Uterus (tissue), 4 donors: ENCODE results near the gene PLIN5. TPM values are rescaled to one million over a fixed set of nuclear protein-coding genes. Genes with fewer than 3 reads are reported as not detected.

Source experiments
- DNase-seq, 2 donors: peaks; one replicate each; pipeline ENCODE4 v3.0.0-alpha.2; 2019 to 2020
- H3K27ac ChIP-seq, 2 donors: fragments of 200-600 bp; sonication (generic); 1 replicate in 1 of 2; 2 replicates in 1 of 2; pipeline ENCODE4 v1.5.1; 2016 to 2018
- H3K27me3 ChIP-seq, 2 donors: fragments of 200-600 bp; sonication (generic); one replicate each; pipeline ENCODE4 v1.5.1; 2018 to 2019; ENCODE audit warnings: control low read depth in 1 of 2
- H3K36me3 ChIP-seq, 2 donors: fragments of 200-600 bp; sonication (generic); one replicate each; pipeline ENCODE4 v1.5.1; 2019; ENCODE audit warnings: control low read depth in 1 of 2
- H3K4me1 ChIP-seq, 2 donors: fragments of 200-600 bp; sonication (generic); one replicate each; pipeline ENCODE4 v1.5.1; 2018 to 2019; ENCODE audit warnings: control low read depth in 1 of 2
- H3K4me3 ChIP-seq, 2 donors: fragments of 200-600 bp; sonication (generic); 1 replicate in 1 of 2; 2 replicates in 1 of 2; pipeline ENCODE4 v1.5.1; 2018 to 2019; ENCODE audit warnings: mild to moderate bottlenecking in 1 of 2
- H3K9me3 ChIP-seq, 2 donors: fragments of 200-600 bp; sonication (generic); one replicate each; pipeline ENCODE4 v1.5.1; 2019; ENCODE audit warnings: control low read depth in 1 of 2
- POLR2A ChIP-seq, 2 donors: fragments of 450-650 bp; IDR thresholded peaks; one replicate each; pipeline ENCODE4 v1.6.1; 2016; ENCODE audit warnings: antibody characterized with exemption in 2 of 2, mild to moderate bottlenecking in 1 of 2, moderate library complexity in 1 of 2
- intact Hi-C: fragments of 100-400 bp; cut with DNase I; formaldehyde crosslinking; loops from one replicate; pipeline ENCODE4 v1.15.1; 2023; ENCODE audit warnings: low total_unique reads
- total RNA-seq, 4 donors: library from RNA; depleted of rRNA in 3 of 4; stranded (reverse); fragments of >200 nt in 3 of 4; gene quantifications; one replicate each; pipeline versions ENCODE4 v1.1.0 to v1.2.4, GENCODE V29; 2014 to 2023
- TF ChIP-seq, protein P1 (sequence below), 4 experiments: fragments of 200-600 bp in 2 of 4; fragments of 450-650 bp in 2 of 4; sonication (generic) in 2 of 4; IDR thresholded peaks; one replicate each; pipeline ENCODE4 v1.5.1; 2016 to 2019; ENCODE audit warnings: antibody characterized with exemption in 4 of 4, mild to moderate bottlenecking in 2 of 4, moderate library complexity in 1 of 4
- donor health status: DM: yes; HTN: yes; CAD: no.

PLIN5 gene
- total RNA-seq, 4 donors from 2014 or later = 1.5 to 11.1 (median 3.0) TPM

DNA sequence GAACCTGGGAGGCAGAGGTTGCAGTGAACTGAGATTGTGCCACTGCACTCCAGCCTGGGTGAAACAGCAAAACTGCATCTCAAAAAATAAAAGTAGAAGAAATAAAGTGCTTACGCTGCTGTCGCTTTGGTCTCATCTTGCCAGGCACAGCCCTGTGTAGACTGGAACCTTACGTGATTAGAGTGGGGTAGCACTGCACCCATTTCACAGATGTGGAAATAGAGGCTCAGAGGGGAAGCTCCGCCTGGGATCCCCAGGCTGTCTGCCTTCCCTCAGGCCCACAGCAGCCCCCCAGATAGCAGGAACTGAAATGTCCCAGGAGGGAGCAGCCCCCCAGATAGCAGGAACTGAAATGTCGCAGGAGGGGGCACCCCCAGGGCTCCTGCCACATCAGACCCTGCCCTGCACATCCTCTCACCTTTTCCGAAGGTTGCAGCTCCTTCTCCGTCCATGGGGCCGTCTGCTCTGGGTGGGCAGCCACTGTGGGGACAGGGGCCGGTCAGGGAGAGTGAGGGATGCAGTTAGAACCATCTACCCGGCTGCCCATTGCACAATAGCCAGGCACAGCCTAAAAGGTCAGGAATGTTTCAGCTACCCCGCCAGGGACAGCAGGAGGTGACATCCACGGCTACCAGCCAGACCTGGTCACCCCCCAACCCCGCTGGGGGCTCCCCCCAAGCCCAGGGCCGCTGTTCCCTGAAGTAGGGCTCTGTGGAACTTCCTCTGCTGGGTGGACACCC is 18.7 kb downstream of the PLIN5 start:
- peak overlapping the region; percentile 85 to 92 for H3K27ac ChIP-seq
- intact Hi-C loops = no loop called here
- peaks cover 0 to 14% of the 10 kb centered on the region in 2 donors for H3K4me1 ChIP-seq
- TF ChIP-seq, protein P1, sequence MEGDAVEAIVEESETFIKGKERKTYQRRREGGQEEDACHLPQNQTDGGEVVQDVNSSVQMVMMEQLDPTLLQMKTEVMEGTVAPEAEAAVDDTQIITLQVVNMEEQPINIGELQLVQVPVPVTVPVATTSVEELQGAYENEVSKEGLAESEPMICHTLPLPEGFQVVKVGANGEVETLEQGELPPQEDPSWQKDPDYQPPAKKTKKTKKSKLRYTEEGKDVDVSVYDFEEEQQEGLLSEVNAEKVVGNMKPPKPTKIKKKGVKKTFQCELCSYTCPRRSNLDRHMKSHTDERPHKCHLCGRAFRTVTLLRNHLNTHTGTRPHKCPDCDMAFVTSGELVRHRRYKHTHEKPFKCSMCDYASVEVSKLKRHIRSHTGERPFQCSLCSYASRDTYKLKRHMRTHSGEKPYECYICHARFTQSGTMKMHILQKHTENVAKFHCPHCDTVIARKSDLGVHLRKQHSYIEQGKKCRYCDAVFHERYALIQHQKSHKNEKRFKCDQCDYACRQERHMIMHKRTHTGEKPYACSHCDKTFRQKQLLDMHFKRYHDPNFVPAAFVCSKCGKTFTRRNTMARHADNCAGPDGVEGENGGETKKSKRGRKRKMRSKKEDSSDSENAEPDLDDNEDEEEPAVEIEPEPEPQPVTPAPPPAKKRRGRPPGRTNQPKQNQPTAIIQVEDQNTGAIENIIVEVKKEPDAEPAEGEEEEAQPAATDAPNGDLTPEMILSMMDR (IDR thresholded peaks at IDR 0.05) = no peak
- no peak for TF ChIP-seq POLR2A (IDR thresholded peaks at IDR 0.05)
- H3K36me3 ChIP-seq = no peaks in the 10 kb centered on the region
- no peaks in the 10 kb centered on the region for H3K27me3 ChIP-seq
- H3K9me3 ChIP-seq = no peaks in the 10 kb centered on the region
- no peak for DNase-seq
- H3K4me3 ChIP-seq = no peak overlapping the region

DNA sequence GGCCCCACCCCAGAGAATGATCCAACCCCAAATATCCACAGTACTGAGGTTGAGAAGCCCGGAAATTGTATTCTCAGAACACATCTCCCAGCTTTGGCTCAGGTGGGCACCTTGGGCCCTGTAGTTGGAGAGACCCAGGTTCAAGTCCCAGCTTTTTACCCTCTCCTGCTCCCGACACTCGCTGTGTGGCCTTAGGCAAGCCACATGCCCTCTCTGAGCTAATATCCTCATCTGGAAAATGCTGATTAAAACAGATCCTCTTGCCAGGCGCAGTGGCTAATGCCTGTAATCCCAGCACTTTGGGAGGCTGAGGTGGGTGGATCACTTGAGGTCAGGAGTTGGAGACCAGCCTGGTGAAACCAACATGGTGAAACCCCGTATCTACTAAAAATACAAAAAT is 19.3 kb downstream of the PLIN5 start:
- H3K9me3 ChIP-seq = no peaks in the 10 kb centered on the region
- no peaks in the 10 kb centered on the region for H3K27me3 ChIP-seq
- no peak overlapping the region for H3K27ac ChIP-seq
- intact Hi-C loops = no loop called here
- DNase-seq = no peak
- peaks cover 0 to 14% of the 10 kb centered on the region in 2 donors for H3K4me1 ChIP-seq
- no peak for TF ChIP-seq POLR2A (IDR thresholded peaks at IDR 0.05)
- TF ChIP-seq, protein P1 (IDR thresholded peaks at IDR 0.05) = no peak
- H3K4me3 ChIP-seq = no peak overlapping the region
- H3K36me3 ChIP-seq = no peaks in the 10 kb centered on the region

DNA sequence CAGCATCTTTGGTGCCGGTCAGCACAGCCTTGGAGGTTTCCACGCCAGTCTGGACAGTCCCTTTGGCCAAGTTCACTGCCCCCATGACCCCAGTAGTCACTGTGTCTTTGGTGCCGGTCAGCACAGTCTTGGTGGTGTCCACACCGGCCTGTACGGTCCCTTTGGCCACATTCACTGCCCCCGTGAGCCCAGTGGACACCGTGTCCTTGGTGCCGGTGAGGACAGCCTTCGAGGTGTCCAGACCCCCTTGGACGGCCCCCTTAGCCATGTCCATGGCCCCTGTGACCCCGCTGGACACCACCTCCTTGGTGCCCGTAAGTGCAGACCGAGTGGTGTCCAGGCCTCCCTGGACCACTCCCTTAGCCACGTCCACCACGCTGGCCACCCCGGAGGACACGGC is 21.8 kb downstream of the PLIN5 start:
- Histone ChIP-seq H3K36me3 (no peaks in the 10 kb centered on the region), H3K27ac (no peak overlapping the region), H3K9me3 (no peaks in the 10 kb centered on the region), H3K4me3 (no peak overlapping the region), H3K27me3 (no peaks in the 10 kb centered on the region), H3K4me1 (peaks cover 0 to 3% of the 10 kb centered on the region in 2 donors)
- TF ChIP-seq, protein P1 (IDR thresholded peaks at IDR 0.05) = no peak
- TF ChIP-seq POLR2A (IDR thresholded peaks at IDR 0.05) = no peak
- no peak for DNase-seq
- intact Hi-C loops = no loop called here

DNA sequence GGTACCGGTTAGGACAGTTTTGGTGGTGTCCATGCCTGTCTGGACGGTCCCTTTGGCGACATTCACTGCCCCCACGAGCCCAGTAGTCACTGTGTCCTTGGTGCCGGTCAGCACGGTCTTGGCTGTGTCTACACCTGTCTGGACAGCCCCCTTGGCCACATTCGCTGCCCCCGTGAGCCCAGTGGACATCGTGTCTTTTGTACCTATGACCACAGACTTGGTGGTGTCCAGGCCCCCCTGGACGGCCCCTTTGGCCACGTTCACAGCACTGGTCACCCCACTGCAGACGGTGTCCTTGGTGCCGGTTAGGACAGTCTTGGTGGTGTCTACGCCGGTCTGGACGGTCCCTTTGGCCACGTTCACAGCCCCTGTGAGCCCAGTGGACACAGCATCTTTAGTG is 23.0 kb downstream of the PLIN5 start:
- TF ChIP-seq, protein P1 (IDR thresholded peaks at IDR 0.05) = no peak
- no peak for TF ChIP-seq POLR2A (IDR thresholded peaks at IDR 0.05)
- Histone ChIP-seq H3K27me3 (no peaks in the 10 kb centered on the region), H3K4me3 (no peak overlapping the region), H3K36me3 (no peaks in the 10 kb centered on the region), H3K27ac (no peak overlapping the region), H3K9me3 (no peaks in the 10 kb centered on the region), H3K4me1 (no peaks in the 10 kb centered on the region)
- DNase-seq = no peak
- intact Hi-C loops = no loop called here

DNA sequence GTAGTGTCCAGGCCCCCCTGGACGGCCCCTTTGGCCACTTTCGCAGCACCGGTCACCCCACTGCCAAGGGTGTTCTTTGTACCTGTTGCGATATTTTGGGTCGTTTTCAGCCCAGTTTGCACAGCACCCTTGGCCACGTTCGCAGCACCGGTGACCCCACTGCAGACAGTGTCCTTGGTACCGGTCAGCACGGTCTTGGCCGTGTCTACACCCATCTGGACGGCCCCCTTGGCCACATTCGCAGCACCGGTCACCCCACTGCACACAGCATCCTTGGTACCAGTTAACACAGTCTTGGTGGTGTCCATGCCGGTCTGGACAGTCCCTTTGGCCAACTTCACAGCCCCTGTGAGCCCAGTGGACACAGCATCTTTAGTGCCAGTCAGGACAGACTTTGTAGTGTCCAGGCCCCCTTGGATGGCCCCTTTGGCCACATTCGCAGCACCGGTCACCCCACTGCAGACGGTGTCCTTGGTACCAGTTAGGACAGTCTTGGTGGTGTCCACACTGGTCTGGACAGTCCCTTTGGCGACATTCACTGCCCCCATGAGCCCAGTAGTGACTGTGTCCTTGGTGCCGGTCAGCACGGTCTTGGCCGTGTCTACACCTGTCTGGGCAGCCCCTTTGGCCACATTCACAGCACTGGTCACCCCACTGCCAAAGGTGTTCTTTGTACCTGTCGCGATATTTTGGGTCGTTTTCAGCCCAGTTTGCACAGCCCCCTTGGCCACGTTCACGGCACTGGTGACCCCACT is 23.5 kb downstream of the PLIN5 start:
- Histone ChIP-seq H3K36me3 (no peaks in the 10 kb centered on the region), H3K27me3 (no peaks in the 10 kb centered on the region), H3K27ac (no peak overlapping the region), H3K4me1 (no peaks in the 10 kb centered on the region), H3K9me3 (no peaks in the 10 kb centered on the region), H3K4me3 (no peak overlapping the region)
- intact Hi-C loops = no loop called here
- no peak for DNase-seq
- TF ChIP-seq, protein P1 (IDR thresholded peaks at IDR 0.05) = no peak
- no peak for TF ChIP-seq POLR2A (IDR thresholded peaks at IDR 0.05)
